Astrocyte of the cerebellum (primary cell): ENCODE data around the gene C5AR2.
"Not testable (repeated sequence)": the region's sequence is repeated elsewhere in the genome, so short reads cannot be mapped to it uniquely, and the experiment has no call there.

ENCODE experiments used
- DNase-seq: peaks from one replicate; pipeline ENCODE4 v3.0.0-alpha.2; 2011; ENCODE audit warnings: low read depth
- H3K4me3 ChIP-seq: 2 replicates; pipeline ENCODE4 v1.5.1; 2011; ENCODE audit warnings: mild to moderate bottlenecking, low read depth, low read length, moderate library complexity
- CTCF ChIP-seq: IDR thresholded peaks from 2 replicates; pipeline ENCODE4 v1.5.1; 2012; ENCODE audit warnings: low read length, low read depth, moderate library complexity, mild to moderate bottlenecking; ENCODE audit errors: missing control alignments
- in situ Hi-C: cut with HindIII; loops from 2 replicates; pipeline ENCODE4 v1.10.0; 2017; ENCODE audit warnings: low sequenced_read_pairs

C5AR2 gene

GRCh38 chr19:47340477-47341208, 8.7 kb downstream of the C5AR2 start:
- H3K4me3 ChIP-seq = no peak overlapping the region
- DNase-seq = no peak
- no peak for TF ChIP-seq CTCF
- in situ Hi-C loops = no loop called here

- no peak for DNase-seq
- no peak for TF ChIP-seq CTCF
- no peak overlapping the region for H3K4me3 ChIP-seq
- in situ Hi-C loops = no loop called here
Observed at GRCh38 chr19:47341734-47342133, 9.8 kb downstream of the C5AR2 start.

GRCh38 chr19:47343194-47343802, 11.3 kb downstream of the C5AR2 start:
- no peak for TF ChIP-seq CTCF
- in situ Hi-C loops = no loop called here
- no peak overlapping the region for H3K4me3 ChIP-seq
- no peak for DNase-seq

- TF ChIP-seq CTCF = no peak
- in situ Hi-C loops = no loop called here
- DNase-seq = no peak
- H3K4me3 ChIP-seq = no peak overlapping the region
Observed at GRCh38 chr19:47344425-47344824, 12.4 kb downstream of the C5AR2 start.

- in situ Hi-C loops, H3K4me3 ChIP-seq, DNase-seq: not testable (repeated sequence)
Observed at GRCh38 chr19:47346024-47346423, 14.0 kb downstream of the C5AR2 start.

- peak; percentile 98 for TF ChIP-seq CTCF
- in situ Hi-C loops = no loop called here
- DNase-seq = peak; percentile 98
Observed at GRCh38 chr19:47348819-47349795, 17.1 kb downstream of the C5AR2 start, which contains the start of gene DHX34. Gene DHX34, plus strand, starts transcription at chr19:47349315. Its CDS starts 3,716 bp downstream, at chr19:47353031.

GRCh38 chr19:47350630-47351029, 18.7 kb downstream of the C5AR2 start:
- TF ChIP-seq CTCF = no peak
- in situ Hi-C loops = no loop called here
- no peak overlapping the region for H3K4me3 ChIP-seq
- no peak for DNase-seq

More at GRCh38 chr19:47348819-47349795, 17.1 kb downstream of the C5AR2 start, which contains the start of gene DHX34:
- peak within 1 kb of the TSS; percentile 95 for H3K4me3 ChIP-seq
